ENCODE measurements around the gene PAGR1. TPM values are rescaled to one million over a fixed set of nuclear protein-coding genes. Genes with fewer than 3 reads are reported as not detected.

Gene PAGR1
- polyA plus RNA-seq, 1 of the 3 experiments (the other 2 are of a cell fraction), result 57.7 TPM

DNA sequence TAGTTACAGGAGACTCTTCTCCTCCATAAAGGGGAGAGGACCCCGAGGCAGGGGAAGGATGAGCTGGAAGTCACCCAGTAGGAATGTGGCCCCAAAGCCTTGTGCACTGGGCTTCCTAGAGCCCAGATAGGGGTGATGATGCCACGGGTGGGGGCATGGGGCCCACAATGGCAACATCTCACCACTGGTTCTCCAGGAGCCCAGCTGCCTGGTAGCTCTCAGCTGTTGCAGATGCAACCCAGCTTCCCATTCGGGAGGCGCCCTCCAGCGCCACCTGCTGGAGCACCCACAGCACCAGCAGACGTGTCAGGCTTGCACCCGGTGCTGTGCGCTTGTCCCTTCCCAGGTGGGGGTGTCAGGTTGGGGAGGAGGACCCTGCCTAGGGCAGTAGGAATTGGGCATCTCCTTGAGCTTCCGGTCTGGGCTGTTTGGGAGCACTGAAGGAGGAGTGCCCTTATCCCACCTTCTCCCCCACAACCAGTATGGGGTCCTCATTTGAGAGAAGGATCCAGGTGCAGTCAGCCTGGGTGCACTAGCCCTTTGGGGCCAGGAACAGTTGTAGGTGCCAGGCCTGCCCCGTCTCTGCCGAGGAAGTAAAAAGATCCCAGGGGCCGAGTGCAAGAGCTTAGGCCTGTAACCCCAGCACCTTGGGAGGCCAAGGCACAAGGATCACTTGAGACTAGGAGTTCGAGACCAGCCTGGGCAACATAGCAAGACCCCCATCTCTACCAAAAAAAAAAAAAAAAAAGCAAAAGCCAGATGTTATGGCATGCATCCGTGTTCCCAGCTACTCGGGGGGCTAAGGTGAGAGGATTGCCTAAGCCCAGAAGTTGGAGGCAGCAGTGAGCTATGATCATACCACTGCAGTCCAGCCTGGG lies 32.7 kb downstream of the PAGR1 start:
- 80% methylated on average over 8 of the region's 15 CpGs for WGBS (ENCODE audit: low lambda C conversion rate)
- Histone ChIP-seq H3K9ac (no peak overlapping the region), H3K4me1 (ENCODE audit: control insufficient read depth in 1 of 2, insufficient read depth in 2 of 2, low read depth in 1 of 2, low read length in 1 of 2) (no peaks in the 10 kb centered on the region), H3F3A (replicated peaks; ENCODE audit: insufficient read depth) (peaks cover 30% of the 10 kb centered on the region), H3K4me3 (ENCODE audit: low read depth in 2 of 2, low read length in 1 of 2) (no peak overlapping the region; a peak in 1 of 4 replicates), H3K79me2 (ENCODE audit: insufficient read depth) (no peaks in the 10 kb centered on the region), H2AFZ (ENCODE audit: low read depth) (no peak overlapping the region), H3K27ac (ENCODE audit: low read depth in 2 of 2, low read length in 1 of 2) (no peak overlapping the region), H3K9me2 (no peaks in the 10 kb centered on the region), H3K27me3 (ENCODE audit: insufficient read depth) (no peaks in the 10 kb centered on the region), H4K20me1 (ENCODE audit: insufficient read depth) (no peaks in the 10 kb centered on the region), H3K4me2 (no peak overlapping the region), H3K9me3 (no peaks in the 10 kb centered on the region), H3K36me3 (replicated peaks in 1 of 2; ENCODE audit: control insufficient read depth in 1 of 2, insufficient read depth in 2 of 2, low read length in 1 of 2) (peaks cover 19% of the 10 kb centered on the region in 2 experiments)
- peak; percentile 70 for TF ChIP-seq RAD21 (IDR thresholded peaks at IDR 0.05; ENCODE audit: low read length)
- TF ChIP-seq SIN3A (IDR thresholded peaks at IDR 0.05; ENCODE audit: borderline replicate concordance, low read depth, low read length), result no peak
- no peak for TF ChIP-seq MEF2A (IDR thresholded peaks at IDR 0.05; ENCODE audit: borderline replicate concordance, low read depth)
- TF ChIP-seq GABPA (IDR thresholded peaks at IDR 0.05; ENCODE audit: low read depth), result no peak
- TF ChIP-seq, protein P1, sequence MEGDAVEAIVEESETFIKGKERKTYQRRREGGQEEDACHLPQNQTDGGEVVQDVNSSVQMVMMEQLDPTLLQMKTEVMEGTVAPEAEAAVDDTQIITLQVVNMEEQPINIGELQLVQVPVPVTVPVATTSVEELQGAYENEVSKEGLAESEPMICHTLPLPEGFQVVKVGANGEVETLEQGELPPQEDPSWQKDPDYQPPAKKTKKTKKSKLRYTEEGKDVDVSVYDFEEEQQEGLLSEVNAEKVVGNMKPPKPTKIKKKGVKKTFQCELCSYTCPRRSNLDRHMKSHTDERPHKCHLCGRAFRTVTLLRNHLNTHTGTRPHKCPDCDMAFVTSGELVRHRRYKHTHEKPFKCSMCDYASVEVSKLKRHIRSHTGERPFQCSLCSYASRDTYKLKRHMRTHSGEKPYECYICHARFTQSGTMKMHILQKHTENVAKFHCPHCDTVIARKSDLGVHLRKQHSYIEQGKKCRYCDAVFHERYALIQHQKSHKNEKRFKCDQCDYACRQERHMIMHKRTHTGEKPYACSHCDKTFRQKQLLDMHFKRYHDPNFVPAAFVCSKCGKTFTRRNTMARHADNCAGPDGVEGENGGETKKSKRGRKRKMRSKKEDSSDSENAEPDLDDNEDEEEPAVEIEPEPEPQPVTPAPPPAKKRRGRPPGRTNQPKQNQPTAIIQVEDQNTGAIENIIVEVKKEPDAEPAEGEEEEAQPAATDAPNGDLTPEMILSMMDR (IDR thresholded peaks at IDR 0.05), result peak; percentile 89
- TF ChIP-seq CHD2 (IDR thresholded peaks at IDR 0.05; ENCODE audit: low read length, partially characterized antibody), result peak; percentile 27
- TF ChIP-seq SMC3 (IDR thresholded peaks at IDR 0.05; ENCODE audit: low read depth, low read length), result peak; percentile 78
- ChIA-PET POLR2A (interaction anchor here (0.6 to 1.2 kb wide), 6 partner anchors 20 to 59 kb away, joined by 3 read pairs; partner anchors contain the start of genes MAZ and PAGR1), CTCF (interaction anchor here (0.6 to 5.9 kb wide), 38 partner anchors 8 to 185 kb away, joined by 3 to 129 read pairs (median 4); partner anchors contain the start of genes C16orf92, CDIPT, KIF22 and MAZ)
- peak; percentile 83 for DNase-seq

DNA sequence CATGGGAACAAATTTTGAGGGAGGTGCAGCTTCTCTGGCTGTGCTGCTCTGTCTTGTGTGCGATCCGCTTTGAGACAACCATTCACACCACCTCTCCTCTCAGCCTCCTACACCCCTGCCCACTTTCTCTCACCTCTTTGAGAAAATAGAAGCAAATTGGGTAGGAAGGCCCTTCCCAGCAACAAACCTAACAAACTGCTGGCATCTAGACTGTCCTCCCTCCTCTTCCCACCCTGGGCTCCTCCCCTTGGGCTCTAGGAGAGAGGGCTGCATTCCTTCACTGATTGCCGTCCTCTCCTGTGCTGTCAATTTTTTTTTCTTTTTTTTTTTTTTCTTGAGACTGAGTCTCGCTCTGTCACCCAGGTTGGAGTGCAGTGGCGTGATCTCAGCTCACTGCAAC lies 33.6 kb downstream of the PAGR1 start:
- Histone ChIP-seq H3F3A (replicated peaks; ENCODE audit: insufficient read depth) (peaks cover 30% of the 10 kb centered on the region), H3K9ac (no peak overlapping the region), H3K9me2 (no peaks in the 10 kb centered on the region), H3K4me1 (ENCODE audit: control insufficient read depth in 1 of 2, insufficient read depth in 2 of 2, low read depth in 1 of 2, low read length in 1 of 2) (no peaks in the 10 kb centered on the region), H3K36me3 (replicated peaks in 1 of 2; ENCODE audit: control insufficient read depth in 1 of 2, insufficient read depth in 2 of 2, low read length in 1 of 2) (peaks cover 15 to 16% of the 10 kb centered on the region in 2 experiments), H3K79me2 (ENCODE audit: insufficient read depth) (no peaks in the 10 kb centered on the region), H3K27me3 (ENCODE audit: insufficient read depth) (no peaks in the 10 kb centered on the region), H3K9me3 (no peaks in the 10 kb centered on the region), H2AFZ (ENCODE audit: low read depth) (no peak overlapping the region), H4K20me1 (ENCODE audit: insufficient read depth) (no peaks in the 10 kb centered on the region), H3K4me3 (ENCODE audit: low read depth in 2 of 2, low read length in 1 of 2) (no peak overlapping the region), H3K27ac (ENCODE audit: low read depth in 2 of 2, low read length in 1 of 2) (no peak overlapping the region), H3K4me2 (no peak overlapping the region)
- ChIA-PET CTCF (interaction anchor here (0.9 to 5.9 kb wide), 12 partner anchors 9 to 156 kb away, joined by 3 to 129 read pairs (median 10); partner anchors contain the start of genes KIF22, MVP, PAGR1 and PRRT2), POLR2A (no interaction called here)
- TF ChIP-seq MEF2A (IDR thresholded peaks at IDR 0.05; ENCODE audit: borderline replicate concordance, low read depth), result no peak
- TF ChIP-seq TCF12 (IDR thresholded peaks at IDR 0.05), result no peak
- TF ChIP-seq FOXM1 (IDR thresholded peaks at IDR 0.05; ENCODE audit: low read depth), result no peak
- DNase-seq, result no peak
- 86% methylated on average over 5 of the region's 5 CpGs for WGBS (ENCODE audit: low lambda C conversion rate)
